Caco-2 (cell line): ENCODE measurements around the gene GPRC5D. TPM values are rescaled to one million over a fixed set of nuclear protein-coding genes. Genes with fewer than 3 reads are reported as not detected.

Source experiments
- BruUV-seq: library from RNA; stranded (reverse); fragments of 400-500 nt; replicated peaks from 2 replicates; lab custom pipeline; 2021; lab: Mats Ljungman, UMichigan
- CTCF ChIA-PET: fragments of 300-600 bp; sonication (Branson Sonifier 250); formaldehyde crosslinking; loops from one replicate; lab custom pipeline; 2022; ENCODE audit warnings: antibody characterized with exemption; lab: Charles Lee
- POLR2A ChIA-PET: fragments of 300-600 bp; sonication (Branson Sonifier 250); formaldehyde crosslinking; loops from one replicate; lab custom pipeline; 2022; ENCODE audit warnings: antibody characterized with exemption; lab: Charles Lee
- DNase-seq, 2 experiments: peaks; one replicate each; pipeline versions ENCODE4 v3.0.0 to v3.0.0-alpha.2; 2020 to 2022
- H3K27me3 ChIP-seq: replicated peaks from 2 replicates; pipeline ENCODE4 v1.6.0; 2011; ENCODE audit warnings: low read length; ENCODE audit not compliant: control insufficient read depth, insufficient read depth
- H3K36me3 ChIP-seq: 2 replicates; pipeline ENCODE4 v1.5.1; 2011; ENCODE audit warnings: low read length; ENCODE audit not compliant: control insufficient read depth, insufficient read depth
- H3K4me1 ChIP-seq: fragments of 250-450 bp; sonication (Bioruptor Pico); 2 replicates; pipeline ENCODE4 v1.5.1; 2020; ENCODE audit warnings: mild to moderate bottlenecking
- H3K4me3 ChIP-seq: 2 replicates; pipeline ENCODE4 v1.5.1; 2011; ENCODE audit warnings: low read depth, mild to moderate bottlenecking, control low read depth, low read length
- H3K9me3 ChIP-seq: fragments of 250-450 bp; sonication (Bioruptor Pico); 2 replicates; pipeline ENCODE4 v1.5.1; 2020; ENCODE audit warnings: mild to moderate bottlenecking, moderate library complexity
- H3K27ac Mint-ChIP-seq: one replicate; pipeline ENCODE4 v1.8.0; 2022; ENCODE audit warnings: mixed read lengths; ENCODE audit not compliant: unreplicated experiment
- H3K27me3 Mint-ChIP-seq: one replicate; pipeline ENCODE4 v1.8.0; 2022; ENCODE audit warnings: mixed read lengths; ENCODE audit not compliant: insufficient read depth, unreplicated experiment
- H3K36me3 Mint-ChIP-seq: one replicate; pipeline ENCODE4 v1.8.0; 2022; ENCODE audit warnings: mild to moderate bottlenecking, mixed read lengths; ENCODE audit not compliant: insufficient read depth, unreplicated experiment
- H3K4me1 Mint-ChIP-seq: one replicate; pipeline ENCODE4 v1.8.0; 2022; ENCODE audit warnings: low read depth, mixed read lengths; ENCODE audit not compliant: unreplicated experiment
- H3K4me3 Mint-ChIP-seq: one replicate; pipeline ENCODE4 v1.8.0; 2022; ENCODE audit warnings: mild to moderate bottlenecking, moderate library complexity, mixed read lengths; ENCODE audit not compliant: unreplicated experiment
- H3K9me3 Mint-ChIP-seq: one replicate; pipeline ENCODE4 v1.8.0; 2022; ENCODE audit warnings: mixed read lengths; ENCODE audit not compliant: unreplicated experiment
- CTCF ChIP-seq, 2 experiments: fragments of 200-600 bp in 1 of 2; IDR thresholded peaks; 1 replicate in 1 of 2; 2 replicates in 1 of 2; pipeline versions ENCODE4 v1.5.1 to v1.8.0; 2011 to 2022; ENCODE audit warnings: antibody characterized with exemption in 1 of 2, control low read depth in 1 of 2, inconsistent platforms in 1 of 2, low read depth in 1 of 2, low read length in 1 of 2, mild to moderate bottlenecking in 1 of 2, moderate library complexity in 1 of 2; ENCODE audit not compliant: insufficient read depth in 1 of 2, severe bottlenecking in 1 of 2, unreplicated experiment in 1 of 2
- intact Hi-C: fragments of 100-400 bp; cut with micrococcal nuclease; formaldehyde crosslinking; loops from one replicate; pipeline ENCODE4 v1.10.0; 2022; ENCODE audit not compliant: unreplicated experiment
- total RNA-seq: library from RNA; stranded (reverse); gene quantifications from 2 replicates; pipeline ENCODE4 v1.2.3, GENCODE V29; 2022

Gene GPRC5D
- total RNA-seq, 1 experiment from 2014 or later: not detected

- Mint-ChIP-seq H3K4me1 (no peaks in the 10 kb centered on the region), H3K4me3 (no peak overlapping the region), H3K27me3 (no peaks in the 10 kb centered on the region), H3K36me3 (no peaks in the 10 kb centered on the region), H3K27ac (no peak overlapping the region), H3K9me3 (peaks cover 10% of the 10 kb centered on the region)
- no TSS peak for BruUV-seq
- Histone ChIP-seq H3K36me3 (no peaks in the 10 kb centered on the region), H3K4me3 (no peak overlapping the region), H3K4me1 (no peaks in the 10 kb centered on the region), H3K9me3 (no peaks in the 10 kb centered on the region; the same call in 1 of the 2 replicates), H3K27me3 (no peaks in the 10 kb centered on the region)
- intact Hi-C loops: no loop called here
- no peak for TF ChIP-seq CTCF (IDR thresholded peaks at IDR 0.05; ENCODE audit: insufficient read depth in 1 of 2, low read depth in 1 of 2, low read length in 1 of 2, severe bottlenecking in 1 of 2, unreplicated experiment in 1 of 2)
- ChIA-PET CTCF (no interaction called here), POLR2A (no interaction called here)
- DNase-seq: no peak
These were observed 13.9 kb upstream of the GPRC5D start for GRCh38 chr12:12965836-12966235.

- Mint-ChIP-seq H3K4me1 (no peaks in the 10 kb centered on the region), H3K36me3 (no peaks in the 10 kb centered on the region), H3K9me3 (peaks cover 10% of the 10 kb centered on the region), H3K27me3 (no peaks in the 10 kb centered on the region), H3K4me3 (no peak overlapping the region), H3K27ac (no peak overlapping the region)
- no peak for DNase-seq
- ChIA-PET CTCF (no interaction called here), POLR2A (no interaction called here)
- no peaks in the 10 kb centered on the region for H3K36me3 ChIP-seq
- intact Hi-C loops: no loop called here
- no TSS peak for BruUV-seq
- H3K9me3 ChIP-seq: no peaks in the 10 kb centered on the region; the same call in 1 of the 2 replicates
- H3K27me3 ChIP-seq: no peaks in the 10 kb centered on the region
- no peak overlapping the region for H3K4me3 ChIP-seq
- no peak for TF ChIP-seq CTCF (IDR thresholded peaks at IDR 0.05; ENCODE audit: insufficient read depth in 1 of 2, low read depth in 1 of 2, low read length in 1 of 2, severe bottlenecking in 1 of 2, unreplicated experiment in 1 of 2)
- H3K4me1 ChIP-seq: no peaks in the 10 kb centered on the region
These were observed 12.3 kb upstream of the GPRC5D start for GRCh38 chr12:12964255-12964654.

DNA sequence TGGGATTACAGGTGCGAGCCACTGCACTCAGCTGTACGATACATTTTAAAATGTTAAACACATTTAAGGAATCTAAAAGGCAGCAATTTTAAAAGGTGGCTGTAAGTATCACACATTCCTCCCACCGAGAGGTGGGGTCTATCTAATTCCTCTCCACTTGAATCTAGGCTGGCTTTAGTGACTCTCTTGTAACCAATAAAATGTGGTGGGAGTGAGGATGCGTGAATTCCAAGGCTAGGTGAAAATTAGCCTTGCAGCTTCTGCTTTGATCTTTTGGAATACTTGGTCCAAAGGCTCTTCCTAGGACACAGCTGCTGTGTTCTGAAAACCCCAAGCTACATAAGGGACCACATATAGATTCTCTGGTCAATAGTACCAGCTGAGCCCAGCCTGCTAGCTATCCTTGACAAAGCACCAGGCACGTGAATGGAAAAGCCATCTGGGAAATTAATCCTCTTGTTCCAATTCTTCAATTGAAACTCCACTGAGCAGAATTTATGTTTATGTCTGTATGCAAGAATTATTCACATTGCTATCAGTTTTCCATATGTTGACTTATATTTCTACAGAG lies 8.8 kb upstream of the GPRC5D start:
- POLR2A ChIA-PET: no interaction called here
- H3K27ac Mint-ChIP-seq: no peak overlapping the region

More for the DNA sequence above, 8.8 kb upstream of the GPRC5D start:
- BruUV-seq: no TSS peak
- H3K4me3 Mint-ChIP-seq: no peak overlapping the region
- no peak for DNase-seq
- no peaks in the 10 kb centered on the region for H3K36me3 Mint-ChIP-seq
- Histone ChIP-seq H3K36me3 (no peaks in the 10 kb centered on the region), H3K4me1 (no peaks in the 10 kb centered on the region), H3K9me3 (no peaks in the 10 kb centered on the region; the same call in 1 of the 2 replicates), H3K4me3 (no peak overlapping the region), H3K27me3 (no peaks in the 10 kb centered on the region)
- H3K4me1 Mint-ChIP-seq: no peaks in the 10 kb centered on the region
- CTCF ChIA-PET: no interaction called here
- intact Hi-C loops: no loop called here
- H3K27me3 Mint-ChIP-seq: no peaks in the 10 kb centered on the region
- no peak for TF ChIP-seq CTCF (IDR thresholded peaks at IDR 0.05; ENCODE audit: insufficient read depth in 1 of 2, low read depth in 1 of 2, low read length in 1 of 2, severe bottlenecking in 1 of 2, unreplicated experiment in 1 of 2)
- peaks cover 21% of the 10 kb centered on the region for H3K9me3 Mint-ChIP-seq
